H9 (cell line): ENCODE data around the gene ATP8B4. TPM values are rescaled to one million over a fixed set of nuclear protein-coding genes. Genes with fewer than 3 reads are reported as not detected.

Source experiments
- DNase-seq: peaks from one replicate; pipeline ENCODE4 v3.0.0-alpha.2; 2017
- H2AFZ ChIP-seq: one replicate; pipeline ENCODE4 v1.6.1; 2013; ENCODE audit warnings: mild to moderate bottlenecking, low read length, control low read depth, moderate library complexity
- H2AK5ac ChIP-seq: 2 replicates; pipeline ENCODE4 v1.6.1; 2013; ENCODE audit warnings: low read length, control low read depth, mixed read lengths; ENCODE audit not compliant: insufficient read length
- H2BK120ac ChIP-seq: one replicate; pipeline ENCODE4 v1.6.1; 2013; ENCODE audit warnings: low read depth, mild to moderate bottlenecking, low read length, control low read depth, inconsistent platforms; ENCODE audit not compliant: poor library complexity, severe bottlenecking
- H2BK12ac ChIP-seq: 2 replicates; pipeline ENCODE4 v1.6.1; 2013; ENCODE audit warnings: low read length, control low read depth, mixed read lengths, low read depth; ENCODE audit not compliant: insufficient read length
- H2BK15ac ChIP-seq: 2 replicates; pipeline ENCODE4 v1.6.1; 2013; ENCODE audit warnings: low read depth, low read length, control low read depth
- H2BK20ac ChIP-seq: one replicate; pipeline ENCODE4 v1.6.1; 2013; ENCODE audit warnings: low read depth, mild to moderate bottlenecking, low read length, control low read depth, inconsistent platforms; ENCODE audit not compliant: poor library complexity, severe bottlenecking
- H2BK5ac ChIP-seq: 2 replicates; pipeline ENCODE4 v1.6.1; 2013; ENCODE audit warnings: low read length, control low read depth, mixed read lengths; ENCODE audit not compliant: insufficient read length
- H3K14ac ChIP-seq: 2 replicates; pipeline ENCODE4 v1.6.1; 2013; ENCODE audit warnings: low read length, control low read depth; ENCODE audit not compliant: insufficient read depth
- H3K18ac ChIP-seq: 2 replicates; pipeline ENCODE4 v1.6.1; 2013; ENCODE audit warnings: low read depth, mild to moderate bottlenecking, mixed read lengths, low read length, control low read depth; ENCODE audit not compliant: insufficient read length
- H3K23ac ChIP-seq: 2 replicates; pipeline ENCODE4 v1.6.1; 2013; ENCODE audit warnings: low read length, control low read depth, mixed read lengths, low read depth; ENCODE audit not compliant: insufficient read length
- H3K23me2 ChIP-seq: 2 replicates; pipeline ENCODE4 v1.6.1; 2013; ENCODE audit warnings: low read depth, mild to moderate bottlenecking, mixed read lengths, low read length, control low read depth; ENCODE audit not compliant: insufficient read length, poor library complexity, severe bottlenecking
- H3K27ac ChIP-seq: 2 replicates; pipeline ENCODE4 v1.5.1; 2013; ENCODE audit warnings: low read length, control low read depth, mixed read lengths, low read depth; ENCODE audit not compliant: insufficient read length
- H3K27me3 ChIP-seq: 2 replicates; pipeline ENCODE4 v1.6.1; 2013; ENCODE audit warnings: low read length, control low read depth, inconsistent platforms; ENCODE audit not compliant: insufficient read depth
- H3K4ac ChIP-seq: 2 replicates; pipeline ENCODE4 v1.6.1; 2013; ENCODE audit warnings: low read depth, mild to moderate bottlenecking, control low read depth, inconsistent platforms, low read length, moderate library complexity
- H3K4me1 ChIP-seq: 2 replicates; pipeline ENCODE4 v1.6.1; 2013; ENCODE audit warnings: low read length, control low read depth, inconsistent platforms; ENCODE audit not compliant: insufficient read depth
- H3K4me2 ChIP-seq: 2 replicates; pipeline ENCODE4 v1.6.1; 2013; ENCODE audit warnings: low read length, control low read depth, mixed read lengths; ENCODE audit not compliant: insufficient read length, insufficient read depth
- H3K56ac ChIP-seq: 2 replicates; pipeline ENCODE4 v1.6.1; 2013; ENCODE audit warnings: low read depth, mild to moderate bottlenecking, mixed read lengths, low read length, control low read depth; ENCODE audit not compliant: insufficient read length
- H3K79me1 ChIP-seq: 2 replicates; pipeline ENCODE4 v1.6.1; 2013; ENCODE audit warnings: low read depth, mild to moderate bottlenecking, moderate library complexity, low read length, control low read depth, inconsistent platforms; ENCODE audit not compliant: insufficient read depth, poor library complexity, severe bottlenecking
- H3K79me2 ChIP-seq: 2 replicates; pipeline ENCODE4 v1.6.1; 2013; ENCODE audit warnings: low read length, control low read depth, inconsistent platforms; ENCODE audit not compliant: insufficient read depth
- H3K9ac ChIP-seq: 2 replicates; pipeline ENCODE4 v1.6.1; 2013; ENCODE audit warnings: low read length, control low read depth, mixed read lengths; ENCODE audit not compliant: insufficient read length; ENCODE audit errors: extremely low read depth
- H3K9me3 ChIP-seq: one replicate; pipeline ENCODE4 v1.6.1; 2013; ENCODE audit warnings: low read depth, low read length, inconsistent platforms; ENCODE audit not compliant: control insufficient read depth
- H3T11ph ChIP-seq: one replicate; pipeline ENCODE4 v1.6.1; 2013; ENCODE audit warnings: mild to moderate bottlenecking, low read length, control low read depth, inconsistent platforms
- H4K20me1 ChIP-seq: one replicate; pipeline ENCODE4 v1.6.1; 2013; ENCODE audit not compliant: control insufficient read depth, insufficient read length, insufficient read depth
- H4K5ac ChIP-seq: 2 replicates; pipeline ENCODE4 v1.6.1; 2013; ENCODE audit warnings: low read depth, mild to moderate bottlenecking, mixed read lengths, low read length, control low read depth; ENCODE audit not compliant: insufficient read length
- H4K8ac ChIP-seq: replicated peaks from 2 replicates; pipeline ENCODE4 v1.6.1; 2013; ENCODE audit warnings: low read length, control low read depth, mixed read lengths, low read depth; ENCODE audit not compliant: insufficient read length
- H4K91ac ChIP-seq: 2 replicates; pipeline ENCODE4 v1.6.1; 2013; ENCODE audit warnings: low read depth, mild to moderate bottlenecking, moderate library complexity, mixed read lengths, low read length, control low read depth; ENCODE audit not compliant: insufficient read length
- H3K27ac Mint-ChIP-seq, 3 experiments: 2 replicates in 2 of 3; 3 replicates in 1 of 3; pipeline ENCODE4 v1.8.0; 2020 to 2021; ENCODE audit warnings: mixed read lengths in 3 of 3, mild to moderate bottlenecking in 1 of 3, moderate library complexity in 1 of 3
- H3K27me3 Mint-ChIP-seq: 2 replicates; pipeline ENCODE4 v1.8.0; 2021; ENCODE audit warnings: low read depth, mild to moderate bottlenecking, moderate library complexity, mixed read lengths
- H3K36me3 Mint-ChIP-seq, 3 experiments: 2 replicates in 2 of 3; 3 replicates in 1 of 3; pipeline ENCODE4 v1.8.0; 2020 to 2021; ENCODE audit warnings: low read depth in 3 of 3, mixed read lengths in 3 of 3; ENCODE audit not compliant: insufficient read depth in 1 of 3
- H3K4me1 Mint-ChIP-seq, 2 experiments: 2 replicates each; pipeline ENCODE4 v1.8.0; 2020; ENCODE audit warnings: mixed read lengths in 2 of 2
- H3K4me3 Mint-ChIP-seq, 2 experiments: 2 replicates in 1 of 2; 3 replicates in 1 of 2; pipeline ENCODE4 v1.8.0; 2020 to 2021; ENCODE audit warnings: mild to moderate bottlenecking in 2 of 2, mixed read lengths in 2 of 2, moderate library complexity in 1 of 2
- H3K9me3 Mint-ChIP-seq, 2 experiments: 2 replicates in 1 of 2; 3 replicates in 1 of 2; pipeline ENCODE4 v1.8.0; 2020; ENCODE audit warnings: mild to moderate bottlenecking in 2 of 2, mixed read lengths in 2 of 2, moderate library complexity in 1 of 2
- CTCF ChIP-seq: fragments of 200-600 bp; sonication (generic); conservative IDR thresholded peaks from 3 replicates; pipeline ENCODE4 v1.8.0; 2021; ENCODE audit warnings: antibody characterized with exemption, mild to moderate bottlenecking
- WGBS: extraction: QIAGEN DNeasy Blood & Tissue Kit; methylation state at CpG from one replicate; pipeline ENCODE4 v1.1.7; 2013; ENCODE audit warnings: missing lambda C conversion rate, low lambda C conversion rate, mixed read lengths; ENCODE audit not compliant: insufficient read length; ENCODE audit errors: extremely low coverage; 5-methylcytosine and 5-hydroxymethylcytosine counted together
- total RNA-seq: library from RNA; stranded (reverse); gene quantifications from 2 replicates; pipeline ENCODE4 v1.2.1, GENCODE V29; 2021

ATP8B4 gene
- total RNA-seq, 1 experiment from 2014 or later, result 0.52 TPM

GRCh38 chr15:49852756-49853155, 266.3 kb downstream of the ATP8B4 start:
- TF ChIP-seq CTCF, result no peak
- H3K36me3 Mint-ChIP-seq, result no peaks in the 10 kb centered on the region; a peak in 1 of 7 replicates

More at GRCh38 chr15:49852756-49853155, 266.3 kb downstream of the ATP8B4 start:
- no peaks in the 10 kb centered on the region for H3K79me2 ChIP-seq
- H3K23ac ChIP-seq, result no peak overlapping the region
- H3K4ac ChIP-seq, result no peak overlapping the region
- H3K27ac ChIP-seq, result no peak overlapping the region
- H3K79me1 ChIP-seq, result no peaks in the 10 kb centered on the region
- H3K4me2 ChIP-seq, result no peak overlapping the region
- no peak overlapping the region for H2BK5ac ChIP-seq
- H3T11ph ChIP-seq, result no peak overlapping the region
- H2AFZ ChIP-seq, result no peak overlapping the region
- no peaks in the 10 kb centered on the region for H4K20me1 ChIP-seq
- WGBS, result no CpG with 5 or more reads among the region's 2 CpGs
- no peak overlapping the region for H3K14ac ChIP-seq
- no peak overlapping the region for H2BK15ac ChIP-seq
- no peaks in the 10 kb centered on the region for H3K27me3 ChIP-seq
- Mint-ChIP-seq H3K4me3 (no peak overlapping the region), H3K27ac (no peak overlapping the region), H3K4me1 (peaks cover 3% of the 10 kb centered on the region in 2 experiments; a peak in 1 of 4 replicates), H3K27me3 (no peaks in the 10 kb centered on the region), H3K9me3 (peaks cover 6 to 7% of the 10 kb centered on the region in 2 experiments; a peak in 4 of 5 replicates)
- no peaks in the 10 kb centered on the region for H3K9me3 ChIP-seq
- H3K9ac ChIP-seq, result no peak overlapping the region
- H4K8ac ChIP-seq, result no peak overlapping the region
- H2BK120ac ChIP-seq, result no peak overlapping the region
- no peak for DNase-seq
- no peaks in the 10 kb centered on the region for H3K4me1 ChIP-seq
- H2BK20ac ChIP-seq, result no peak overlapping the region
- no peak overlapping the region for H2AK5ac ChIP-seq
- H4K91ac ChIP-seq, result no peak overlapping the region
- H3K18ac ChIP-seq, result no peak overlapping the region
- no peak overlapping the region for H3K56ac ChIP-seq
- H2BK12ac ChIP-seq, result no peak overlapping the region
- no peak overlapping the region for H4K5ac ChIP-seq
- H3K23me2 ChIP-seq, result no peaks in the 10 kb centered on the region
